ENCODE measurements around the gene SLC39A8. TPM values are rescaled to one million over a fixed set of nuclear protein-coding genes. Genes with fewer than 3 reads are reported as not detected.
"Not testable (repeated sequence)": the region's sequence is repeated elsewhere in the genome, so short reads cannot be mapped to it uniquely, and the experiment has no call there.

Gene SLC39A8
- total RNA-seq, 1 donor from 2014 or later: 97.6 TPM

GRCh38 chr4:102305666-102306065 lies 39.6 kb downstream of the SLC39A8 start:
- intact Hi-C loops (cut with micrococcal nuclease): no loop called here

- intact Hi-C loops (cut with micrococcal nuclease): no loop called here
Observed at GRCh38 chr4:102302762-102303161, 42.5 kb downstream of the SLC39A8 start.

- intact Hi-C loops (cut with micrococcal nuclease): loop anchor here (1.0 to 2.0 kb wide), 2 partner anchors 37 to 130 kb away; no protein-coding TSS in a partner anchor
Observed at GRCh38 chr4:102301167-102301566, 44.1 kb downstream of the SLC39A8 start.

GRCh38 chr4:102299354-102300107 lies 45.8 kb downstream of the SLC39A8 start:
- intact Hi-C loops (cut with micrococcal nuclease): loop anchor here (1.0 to 2.0 kb wide), 2 partner anchors 41 to 131 kb away; no protein-coding TSS in a partner anchor

- intact Hi-C loops (cut with micrococcal nuclease): loop anchor here (1.0 kb wide), 1 partner anchor 40 kb away; no protein-coding TSS in a partner anchor
Observed at GRCh38 chr4:102298716-102299115, 46.6 kb downstream of the SLC39A8 start.

GRCh38 chr4:102295153-102295862 lies 50.0 kb downstream of the SLC39A8 start:
- intact Hi-C loops (cut with micrococcal nuclease): no loop called here

GRCh38 chr4:102288497-102288896 lies 56.8 kb downstream of the SLC39A8 start:
- intact Hi-C loops (cut with micrococcal nuclease): no loop called here

GRCh38 chr4:102285831-102286230 lies 59.5 kb downstream of the SLC39A8 start:
- intact Hi-C loops (cut with micrococcal nuclease): no loop called here

GRCh38 chr4:102281171-102281839 lies 64.0 kb downstream of the SLC39A8 start:
- intact Hi-C loops (cut with micrococcal nuclease): no loop called here

- intact Hi-C loops (cut with micrococcal nuclease): not testable (repeated sequence)
Observed at GRCh38 chr4:102273317-102273716, 72.0 kb downstream of the SLC39A8 start.

- intact Hi-C loops (cut with micrococcal nuclease): no loop called here
Observed at GRCh38 chr4:102272318-102272717, 73.0 kb downstream of the SLC39A8 start.

GRCh38 chr4:102268355-102268754 lies 76.9 kb downstream of the SLC39A8 start:
- intact Hi-C loops (cut with micrococcal nuclease): no loop called here

- intact Hi-C loops (cut with micrococcal nuclease): loop anchor here (1.0 to 5.0 kb wide), 4 partner anchors 82 to 1841 kb away; partner anchors contain the start of genes SLC39A8 and UBE2D3
Observed at GRCh38 chr4:102263024-102263787, 82.1 kb downstream of the SLC39A8 start.

GRCh38 chr4:102259702-102260101 lies 85.6 kb downstream of the SLC39A8 start:
- intact Hi-C loops (cut with micrococcal nuclease): loop anchor here (5.0 to 10.0 kb wide), 3 partner anchors 365 to 1837 kb away; partner anchors contain the start of gene UBE2D3

GRCh38 chr4:102259081-102259480 lies 86.2 kb downstream of the SLC39A8 start:
- intact Hi-C loops (cut with micrococcal nuclease): loop anchor here (10.0 kb wide), 1 partner anchor 366 kb away; no protein-coding TSS in a partner anchor

GRCh38 chr4:102256321-102256720 lies 89.0 kb downstream of the SLC39A8 start:
- intact Hi-C loops (cut with micrococcal nuclease): loop anchor here (2.0 to 10.0 kb wide), 2 partner anchors 368 to 752 kb away; no protein-coding TSS in a partner anchor

GRCh38 chr4:102253860-102254259 lies 91.4 kb downstream of the SLC39A8 start:
- intact Hi-C loops (cut with micrococcal nuclease): loop anchor here (10.0 kb wide), 1 partner anchor 371 kb away; no protein-coding TSS in a partner anchor

GRCh38 chr4:102252171-102252570 lies 93.1 kb downstream of the SLC39A8 start:
- intact Hi-C loops (cut with micrococcal nuclease): loop anchor here (10.0 kb wide), 1 partner anchor 373 kb away; no protein-coding TSS in a partner anchor

- intact Hi-C loops (cut with micrococcal nuclease): loop anchor here (10.0 kb wide), 1 partner anchor 374 kb away; no protein-coding TSS in a partner anchor
Observed at GRCh38 chr4:102250341-102250740, 94.9 kb downstream of the SLC39A8 start.

- intact Hi-C loops (cut with micrococcal nuclease): no loop called here
Observed at GRCh38 chr4:102247041-102247440, 98.2 kb downstream of the SLC39A8 start.

Data from T-helper 1 cell treated with Interleukin-12 subunit alpha and Interleukin-12 subunit beta and Interleukin-4 antibody, amounts not matched to agents 30 ng/mL and 1 ng/mL, for 36 hours (primary cell).